Mesendoderm (in vitro differentiated cells): ENCODE results near the gene SMS.

Source experiments
- DNase-seq: peaks from one replicate; pipeline ENCODE4 v3.0.0; 2013
- H2AK5ac ChIP-seq: 2 replicates; pipeline ENCODE4 v1.6.1; 2013; ENCODE audit warnings: low read length, inconsistent platforms
- H2BK120ac ChIP-seq: 2 replicates; pipeline ENCODE4 v1.6.1; 2013; ENCODE audit warnings: low read depth, mild to moderate bottlenecking, low read length, moderate library complexity, mixed read lengths
- H2BK15ac ChIP-seq: replicated peaks from 2 replicates; pipeline ENCODE4 v1.6.1; 2013; ENCODE audit warnings: low read depth, mild to moderate bottlenecking, moderate library complexity
- H2BK5ac ChIP-seq: 2 replicates; pipeline ENCODE4 v1.6.1; 2013; ENCODE audit warnings: low read length, inconsistent platforms
- H3K18ac ChIP-seq: 2 replicates; pipeline ENCODE4 v1.6.1; 2013; ENCODE audit warnings: mild to moderate bottlenecking, low read length, mixed read lengths
- H3K23ac ChIP-seq: one replicate; pipeline ENCODE4 v1.6.1; 2013; ENCODE audit warnings: low read length
- H3K27ac ChIP-seq: 2 replicates; pipeline ENCODE4 v1.5.1; 2013; ENCODE audit warnings: low read depth, mild to moderate bottlenecking, inconsistent platforms, low read length, moderate library complexity
- H3K27me3 ChIP-seq: 2 replicates; pipeline ENCODE4 v1.6.1; 2013; ENCODE audit warnings: low read length, control low read depth, mild to moderate bottlenecking, inconsistent platforms; ENCODE audit not compliant: insufficient read depth, poor library complexity
- H3K36me3 ChIP-seq: 2 replicates; pipeline ENCODE4 v1.6.1; 2013; ENCODE audit warnings: low read length, inconsistent platforms; ENCODE audit not compliant: control insufficient read depth, insufficient read depth
- H3K4ac ChIP-seq: one replicate; pipeline ENCODE4 v1.6.1; 2013; ENCODE audit warnings: low read depth, mild to moderate bottlenecking, low read length, moderate library complexity
- H3K4me1 ChIP-seq: 2 replicates; pipeline ENCODE4 v1.6.1; 2013; ENCODE audit warnings: low read depth, low read length, inconsistent platforms; ENCODE audit not compliant: control insufficient read depth
- H3K4me2 ChIP-seq: 2 replicates; pipeline ENCODE4 v1.6.1; 2013; ENCODE audit warnings: low read length
- H3K4me3 ChIP-seq: 2 replicates; pipeline ENCODE4 v1.5.1; 2013; ENCODE audit warnings: mild to moderate bottlenecking, low read length
- H3K56ac ChIP-seq: one replicate; pipeline ENCODE4 v1.6.1; 2013; ENCODE audit warnings: low read length
- H3K79me1 ChIP-seq: 2 replicates; pipeline ENCODE4 v1.6.1; 2013; ENCODE audit warnings: low read length, inconsistent platforms
- H3K79me2 ChIP-seq: 2 replicates; pipeline ENCODE4 v1.6.1; 2013; ENCODE audit warnings: mild to moderate bottlenecking, low read length; ENCODE audit not compliant: control insufficient read depth, insufficient read depth
- H3K9ac ChIP-seq: 2 replicates; pipeline ENCODE4 v1.6.1; 2013; ENCODE audit warnings: low read length, inconsistent platforms
- H4K5ac ChIP-seq: one replicate; pipeline ENCODE4 v1.6.1; 2013; ENCODE audit warnings: low read length
- H4K8ac ChIP-seq: one replicate; pipeline ENCODE4 v1.6.1; 2013; ENCODE audit warnings: low read depth, mild to moderate bottlenecking, control low read depth, low read length, moderate library complexity
- WGBS: extraction: QIAGEN DNeasy Blood & Tissue Kit; methylation state at CpG from one replicate; pipeline ENCODE4 v1.1.7; 2013; ENCODE audit warnings: low lambda C conversion rate, missing lambda C conversion rate; ENCODE audit not compliant: insufficient coverage; ENCODE audit errors: extremely low coverage; 5-methylcytosine and 5-hydroxymethylcytosine counted together

SMS gene

DNA sequence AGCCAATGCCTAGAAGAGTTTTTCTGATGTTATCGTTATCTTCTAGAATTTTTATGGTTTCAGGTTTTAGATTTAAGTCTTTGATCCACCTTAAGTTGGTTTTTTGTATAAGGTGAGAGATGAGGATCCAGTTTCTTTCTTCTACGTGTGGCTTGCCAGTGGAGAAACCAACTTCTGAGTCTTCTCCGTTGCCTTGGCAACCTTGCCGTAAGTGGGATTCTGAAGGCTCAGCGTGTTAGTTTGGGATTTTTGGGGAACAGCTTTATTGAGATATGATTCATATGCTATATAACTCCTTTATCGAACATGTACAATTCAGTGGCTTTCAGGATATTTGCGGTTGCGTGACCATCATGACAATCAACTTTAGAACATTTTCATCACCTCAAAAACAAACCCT is 17.7 kb downstream of the SMS start:
- no peak overlapping the region for H2BK5ac ChIP-seq
- no peak overlapping the region for H3K27ac ChIP-seq
- H3K4ac ChIP-seq = no peak overlapping the region
- H2BK120ac ChIP-seq = no peak overlapping the region
- H3K27me3 ChIP-seq = no peaks in the 10 kb centered on the region
- peaks cover 77% of the 10 kb centered on the region for H3K79me2 ChIP-seq
- H3K4me2 ChIP-seq = no peak overlapping the region
- H4K5ac ChIP-seq = no peak overlapping the region
- H3K4me3 ChIP-seq = no peak overlapping the region
- no peak overlapping the region for H4K8ac ChIP-seq
- no peaks in the 10 kb centered on the region for H3K4me1 ChIP-seq
- H3K36me3 ChIP-seq = no peaks in the 10 kb centered on the region
- H3K9ac ChIP-seq = no peak overlapping the region
- no peak overlapping the region for H2BK15ac ChIP-seq
- peaks cover 1% of the 10 kb centered on the region for H3K79me1 ChIP-seq
- no peak for DNase-seq
- no peak overlapping the region for H2AK5ac ChIP-seq
- H3K56ac ChIP-seq = no peak overlapping the region
- no peak overlapping the region for H3K18ac ChIP-seq
- no CpG with 5 or more reads among the region's 8 CpGs for WGBS
- H3K23ac ChIP-seq = no peak overlapping the region

DNA sequence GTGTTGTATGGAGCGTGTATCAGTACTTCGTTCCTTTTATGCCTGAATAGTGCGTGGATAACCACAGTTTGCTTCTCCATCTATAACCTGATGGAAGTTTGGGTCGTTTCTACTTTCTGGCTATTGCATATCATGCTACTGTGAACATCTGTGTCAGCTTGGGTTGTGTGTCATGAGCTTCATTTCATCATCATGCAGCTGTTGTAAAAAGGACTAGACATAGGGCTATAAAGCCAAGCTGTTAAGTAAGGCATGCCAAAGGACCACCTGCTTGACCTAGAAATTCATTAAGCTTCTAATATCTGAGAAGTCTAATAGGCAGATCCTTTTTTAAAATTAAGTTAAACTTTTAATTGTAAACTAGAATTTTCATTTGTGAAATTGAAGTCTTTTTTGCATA is 18.4 kb downstream of the SMS start:
- Histone ChIP-seq H3K27ac (no peak overlapping the region), H4K5ac (no peak overlapping the region), H2BK15ac (no peak overlapping the region), H2AK5ac (no peak overlapping the region), H3K23ac (no peak overlapping the region), H3K9ac (no peak overlapping the region), H3K79me1 (peaks cover 1% of the 10 kb centered on the region), H3K56ac (no peak overlapping the region), H3K18ac (no peak overlapping the region), H3K4me1 (no peaks in the 10 kb centered on the region), H3K4me2 (no peak overlapping the region), H3K4me3 (no peak overlapping the region), H3K27me3 (no peaks in the 10 kb centered on the region), H3K36me3 (no peaks in the 10 kb centered on the region), H2BK120ac (no peak overlapping the region), H3K79me2 (peaks cover 83% of the 10 kb centered on the region), H4K8ac (no peak overlapping the region), H2BK5ac (no peak overlapping the region), H3K4ac (no peak overlapping the region)
- no CpG with 5 or more reads among the region's 4 CpGs for whole genome bisulfite sequencing
- DNase-seq = no peak

DNA sequence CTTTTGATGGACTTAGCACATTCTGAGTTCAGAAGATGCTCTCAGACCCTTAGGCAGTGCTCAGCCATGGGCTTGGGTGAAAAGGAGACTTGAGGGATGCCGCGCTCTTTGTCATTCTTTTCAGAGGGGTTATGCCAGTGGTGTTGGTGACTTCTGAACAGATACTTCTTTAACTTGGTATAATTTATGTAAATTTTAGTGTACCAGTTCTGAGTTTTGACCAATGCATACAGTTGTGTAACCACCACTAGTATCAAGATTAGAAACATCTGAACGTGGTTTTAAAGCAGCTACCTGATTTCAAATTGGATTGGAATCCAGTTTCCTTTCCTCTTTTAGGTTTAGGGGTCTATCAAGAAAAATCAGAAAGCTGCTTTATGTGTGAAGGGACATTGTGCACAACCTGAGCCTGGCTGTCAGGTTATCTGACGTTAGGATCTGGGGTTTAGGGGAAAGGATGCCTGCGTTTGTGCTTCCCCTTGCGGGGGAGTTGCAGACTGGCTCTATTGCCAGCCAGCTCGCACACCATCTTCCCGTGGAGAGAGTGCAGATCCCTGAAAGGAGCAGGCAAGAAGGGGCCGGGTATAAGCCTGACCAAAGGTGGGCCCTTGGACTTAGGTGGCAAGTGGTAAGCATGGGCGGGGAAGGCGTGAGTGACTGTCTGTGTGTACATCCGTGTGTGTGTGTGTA is 19.0 kb downstream of the SMS start:
- H4K5ac ChIP-seq = no peak overlapping the region
- H2BK120ac ChIP-seq = no peak overlapping the region
- no CpG with 5 or more reads among the region's 12 CpGs for WGBS
- H3K23ac ChIP-seq = no peak overlapping the region
- H3K4me2 ChIP-seq = no peak overlapping the region
- no peak overlapping the region for H3K4ac ChIP-seq
- no peak overlapping the region for H3K27ac ChIP-seq
- no peak overlapping the region for H3K9ac ChIP-seq
- no peak overlapping the region for H3K56ac ChIP-seq
- H3K4me3 ChIP-seq = no peak overlapping the region
- H2BK15ac ChIP-seq = no peak overlapping the region
- no peak overlapping the region for H2AK5ac ChIP-seq
- H3K36me3 ChIP-seq = no peaks in the 10 kb centered on the region
- peaks cover 83% of the 10 kb centered on the region for H3K79me2 ChIP-seq
- no peak for DNase-seq
- no peak overlapping the region for H2BK5ac ChIP-seq
- no peaks in the 10 kb centered on the region for H3K4me1 ChIP-seq
- H3K27me3 ChIP-seq = no peaks in the 10 kb centered on the region
- no peak overlapping the region for H3K18ac ChIP-seq
- H3K79me1 ChIP-seq = peaks cover 1% of the 10 kb centered on the region
- no peak overlapping the region for H4K8ac ChIP-seq

DNA sequence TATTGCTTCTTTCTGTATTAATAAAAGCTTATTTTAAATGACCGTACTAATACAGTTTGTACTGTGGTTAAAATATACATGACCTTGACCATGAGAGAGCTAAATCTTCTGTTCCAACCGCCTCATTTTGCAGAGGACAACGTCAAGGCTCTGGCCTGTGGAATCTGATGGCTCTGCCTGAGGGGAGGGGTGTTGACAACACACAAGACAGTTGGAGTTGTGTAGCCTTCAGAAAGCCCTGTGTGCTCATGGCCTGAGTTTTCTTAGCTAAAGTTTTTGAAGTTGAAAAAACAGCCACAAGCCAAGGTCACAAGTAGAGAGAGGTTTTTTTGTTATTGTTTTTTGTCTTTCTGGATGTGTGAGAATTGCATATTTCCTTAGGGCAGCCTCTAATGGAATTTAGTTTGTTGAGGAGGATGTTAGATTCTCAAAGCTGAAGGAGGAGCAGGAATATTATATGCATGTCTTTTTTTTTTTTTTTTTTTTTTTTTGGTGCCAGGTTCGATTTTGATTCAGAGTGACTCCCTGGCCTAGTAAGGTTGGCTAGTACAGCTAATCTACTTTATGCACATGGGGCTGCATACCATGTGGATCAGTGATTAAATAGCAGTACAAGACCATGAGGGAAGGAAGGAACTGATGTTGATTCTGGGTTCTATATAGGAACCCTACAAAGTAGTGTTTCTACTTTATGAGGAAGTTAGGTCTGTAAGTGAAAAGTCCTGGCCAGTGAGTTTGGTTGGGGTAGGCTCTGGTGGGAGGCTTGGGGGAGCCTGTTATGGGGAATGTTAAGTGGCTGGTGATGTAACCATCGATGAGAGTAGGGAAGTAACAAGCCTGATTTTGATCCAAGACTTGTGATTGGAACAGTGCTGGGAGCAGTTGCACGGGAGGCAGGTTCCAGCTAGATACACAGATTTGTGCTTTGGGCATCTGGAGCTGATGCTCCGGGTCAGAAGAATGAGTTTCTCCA is 20.3 kb downstream of the SMS start:
- H3K9ac ChIP-seq = no peak overlapping the region
- H3K4ac ChIP-seq = no peak overlapping the region
- peaks cover 1% of the 10 kb centered on the region for H3K79me1 ChIP-seq
- H3K79me2 ChIP-seq = peaks cover 73% of the 10 kb centered on the region
- H2BK120ac ChIP-seq = no peak overlapping the region
- H3K23ac ChIP-seq = no peak overlapping the region
- no peak overlapping the region for H3K4me2 ChIP-seq
- no peak overlapping the region for H3K56ac ChIP-seq
- no peak overlapping the region for H2BK15ac ChIP-seq
- no peak for DNase-seq
- H3K27ac ChIP-seq = no peak overlapping the region
- no peak overlapping the region for H2AK5ac ChIP-seq
- no peak overlapping the region for H4K8ac ChIP-seq
- no peak overlapping the region for H3K4me3 ChIP-seq
- H3K27me3 ChIP-seq = no peaks in the 10 kb centered on the region
- H3K18ac ChIP-seq = no peak overlapping the region
- no peaks in the 10 kb centered on the region for H3K36me3 ChIP-seq
- WGBS = no CpG with 5 or more reads among the region's 7 CpGs
- H4K5ac ChIP-seq = no peak overlapping the region
- no peaks in the 10 kb centered on the region for H3K4me1 ChIP-seq
- no peak overlapping the region for H2BK5ac ChIP-seq

DNA sequence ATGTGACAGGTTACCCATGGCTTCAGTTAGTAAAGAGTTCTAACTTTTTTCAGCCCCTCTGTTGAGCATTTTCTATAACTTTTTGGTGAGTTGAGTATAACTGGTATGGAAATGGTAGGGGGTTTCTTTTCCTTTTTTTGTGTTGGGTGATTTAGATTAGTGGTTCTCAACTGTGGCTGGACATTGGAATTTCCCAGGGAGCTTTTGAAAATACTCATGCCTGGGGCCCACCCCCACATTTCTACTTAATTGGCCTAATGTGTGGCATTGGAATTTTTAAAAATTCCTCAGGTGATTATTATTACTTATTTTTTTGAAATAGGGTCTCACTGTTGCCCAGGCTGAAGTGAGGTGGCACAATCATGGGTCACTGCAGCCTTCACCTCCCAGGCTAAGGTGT is 21.9 kb downstream of the SMS start:
- H2AK5ac ChIP-seq = no peak overlapping the region
- H3K18ac ChIP-seq = no peak overlapping the region
- no peak overlapping the region for H3K9ac ChIP-seq
- no peak overlapping the region for H3K4me2 ChIP-seq
- peaks cover 1% of the 10 kb centered on the region for H3K79me1 ChIP-seq
- H2BK120ac ChIP-seq = no peak overlapping the region
- H3K4me1 ChIP-seq = no peaks in the 10 kb centered on the region
- H2BK15ac ChIP-seq = no peak overlapping the region
- no peaks in the 10 kb centered on the region for H3K27me3 ChIP-seq
- H2BK5ac ChIP-seq = no peak overlapping the region
- no peaks in the 10 kb centered on the region for H3K36me3 ChIP-seq
- H4K8ac ChIP-seq = no peak overlapping the region
- peaks cover 68% of the 10 kb centered on the region for H3K79me2 ChIP-seq
- H3K56ac ChIP-seq = no peak overlapping the region
- H3K4me3 ChIP-seq = no peak overlapping the region
- H4K5ac ChIP-seq = no peak overlapping the region
- H3K4ac ChIP-seq = no peak overlapping the region
- H3K23ac ChIP-seq = no peak overlapping the region
- no peak overlapping the region for H3K27ac ChIP-seq
- DNase-seq = no peak
